Measurements from ENCODE around the gene WNK2. TPM values are rescaled to one million over a fixed set of nuclear protein-coding genes. Genes with fewer than 3 reads are reported as not detected.

Gene WNK2
- total and polyA plus RNA-seq, 4 experiments from 2014 or later, result 0.26 TPM; not detected in 3

GRCh38 chr9:93286252-93287188, 102.6 kb downstream of the WNK2 start:
- H3K27ac ChIP-seq (ENCODE audit: low read depth, low read length), result no peak overlapping the region
- H3K9me3 Mint-ChIP-seq, result peaks cover 0 to 7% (median 0%) of the 10 kb centered on the region in 8 donors
- H3K36me3 Mint-ChIP-seq, result no peaks in the 10 kb centered on the region
- no peak overlapping the region for H3K4me3 Mint-ChIP-seq
- H3K9me3 ChIP-seq (ENCODE audit: control insufficient read depth in 1 of 2, low read length in 2 of 2), result no peaks in the 10 kb centered on the region
- no peaks in the 10 kb centered on the region for H3K36me3 ChIP-seq (ENCODE audit: insufficient read depth, low read length)
- ChIA-PET POLR2A (ENCODE audit: partially characterized antibody) (no interaction called here), CTCF (ENCODE audit: partially characterized antibody) (no interaction called here)
- peaks cover 2% of the 10 kb centered on the region for H3K27me3 ChIP-seq (ENCODE audit: insufficient read depth, low read length)
- DNase-seq, result no peak
- peaks cover 7 to 26% of the 10 kb centered on the region in 2 donors for H3K27me3 Mint-ChIP-seq
- intact Hi-C loops (cut with micrococcal nuclease), result no loop called here
- H3K4me1 Mint-ChIP-seq, result peaks cover 0 to 1% (median under 1%) of the 10 kb centered on the region in 4 donors
- no peaks in the 10 kb centered on the region for H3K4me1 ChIP-seq (ENCODE audit: insufficient read depth, low read length)
- peak overlapping the region in 1 of 7 donors; percentile 53 for H3K27ac Mint-ChIP-seq
- H3K4me3 ChIP-seq (ENCODE audit: low read length in 2 of 2), result no peak overlapping the region

GRCh38 chr9:93287189-93287552, 103.2 kb downstream of the WNK2 start:
- H3K4me1 ChIP-seq (ENCODE audit: insufficient read depth, low read length), result no peaks in the 10 kb centered on the region
- no peaks in the 10 kb centered on the region for H3K27me3 ChIP-seq (ENCODE audit: insufficient read depth, low read length)
- Mint-ChIP-seq H3K36me3 (no peaks in the 10 kb centered on the region), H3K27me3 (peaks cover 5 to 20% of the 10 kb centered on the region in 2 donors), H3K4me1 (peaks cover 0 to 1% (median under 1%) of the 10 kb centered on the region in 4 donors), H3K9me3 (peaks cover 0 to 7% (median 0%) of the 10 kb centered on the region in 8 donors), H3K4me3 (no peak overlapping the region), H3K27ac (no peak overlapping the region)
- H3K9me3 ChIP-seq (ENCODE audit: control insufficient read depth in 1 of 2, low read length in 2 of 2), result no peaks in the 10 kb centered on the region
- no peak for DNase-seq
- no peak overlapping the region for H3K4me3 ChIP-seq (ENCODE audit: low read length in 2 of 2)
- intact Hi-C loops (cut with micrococcal nuclease), result no loop called here
- ChIA-PET POLR2A (ENCODE audit: partially characterized antibody) (no interaction called here), CTCF (ENCODE audit: partially characterized antibody) (no interaction called here)
- no peaks in the 10 kb centered on the region for H3K36me3 ChIP-seq (ENCODE audit: insufficient read depth, low read length)
- H3K27ac ChIP-seq (ENCODE audit: low read depth, low read length), result no peak overlapping the region

- DNase-seq, result no peak
- Histone ChIP-seq H3K4me3 (ENCODE audit: low read length in 2 of 2) (no peak overlapping the region), H3K9me3 (ENCODE audit: control insufficient read depth in 1 of 2, low read length in 2 of 2) (no peaks in the 10 kb centered on the region), H3K4me1 (ENCODE audit: insufficient read depth, low read length) (no peaks in the 10 kb centered on the region), H3K27me3 (ENCODE audit: insufficient read depth, low read length) (no peaks in the 10 kb centered on the region), H3K27ac (ENCODE audit: low read depth, low read length) (no peak overlapping the region), H3K36me3 (ENCODE audit: insufficient read depth, low read length) (no peaks in the 10 kb centered on the region)
- peaks cover 0 to 1% (median under 1%) of the 10 kb centered on the region in 4 donors for H3K4me1 Mint-ChIP-seq
- H3K36me3 Mint-ChIP-seq, result no peaks in the 10 kb centered on the region
- ChIA-PET POLR2A (ENCODE audit: partially characterized antibody) (no interaction called here), CTCF (ENCODE audit: partially characterized antibody) (no interaction called here)
- intact Hi-C loops (cut with micrococcal nuclease), result no loop called here
- H3K4me3 Mint-ChIP-seq, result no peak overlapping the region
- H3K27me3 Mint-ChIP-seq, result peaks cover 5 to 19% of the 10 kb centered on the region in 2 donors
- H3K27ac Mint-ChIP-seq, result no peak overlapping the region
- H3K9me3 Mint-ChIP-seq, result peaks cover 0 to 7% (median 0%) of the 10 kb centered on the region in 8 donors
Observed at GRCh38 chr9:93287593-93287992, 103.7 kb downstream of the WNK2 start.

GRCh38 chr9:93288341-93288740, 104.4 kb downstream of the WNK2 start:
- Mint-ChIP-seq H3K9me3 (peaks cover 0 to 7% (median 0%) of the 10 kb centered on the region in 8 donors), H3K4me3 (no peak overlapping the region), H3K27ac (no peak overlapping the region), H3K36me3 (no peaks in the 10 kb centered on the region), H3K4me1 (peaks cover 0 to 1% (median under 1%) of the 10 kb centered on the region in 4 donors), H3K27me3 (peaks cover 5 to 17% of the 10 kb centered on the region in 2 donors)
- ChIA-PET POLR2A (ENCODE audit: partially characterized antibody) (no interaction called here), CTCF (ENCODE audit: partially characterized antibody) (no interaction called here)
- DNase-seq, result no peak
- no peaks in the 10 kb centered on the region for H3K36me3 ChIP-seq (ENCODE audit: insufficient read depth, low read length)
- H3K27me3 ChIP-seq (ENCODE audit: insufficient read depth, low read length), result no peaks in the 10 kb centered on the region
- H3K27ac ChIP-seq (ENCODE audit: low read depth, low read length), result no peak overlapping the region
- no peaks in the 10 kb centered on the region for H3K9me3 ChIP-seq (ENCODE audit: control insufficient read depth in 1 of 2, low read length in 2 of 2)
- H3K4me3 ChIP-seq (ENCODE audit: low read length in 2 of 2), result no peak overlapping the region
- H3K4me1 ChIP-seq (ENCODE audit: insufficient read depth, low read length), result no peaks in the 10 kb centered on the region
- intact Hi-C loops (cut with micrococcal nuclease), result no loop called here

- no peaks in the 10 kb centered on the region for H3K27me3 ChIP-seq (ENCODE audit: insufficient read depth, low read length)
- no peaks in the 10 kb centered on the region for H3K4me1 ChIP-seq (ENCODE audit: insufficient read depth, low read length)
- peaks cover 0 to 3% (median under 1%) of the 10 kb centered on the region in 4 donors for H3K4me1 Mint-ChIP-seq
- no peak for DNase-seq
- no peaks in the 10 kb centered on the region for H3K36me3 Mint-ChIP-seq
- CTCF ChIA-PET (ENCODE audit: partially characterized antibody), result no interaction called here
- no peak overlapping the region for H3K4me3 Mint-ChIP-seq
- H3K27me3 Mint-ChIP-seq, result peaks cover 7 to 16% of the 10 kb centered on the region in 2 donors
- intact Hi-C loops (cut with micrococcal nuclease), result no loop called here
- peaks cover 0 to under 1% (median 0%) of the 10 kb centered on the region in 8 donors for H3K9me3 Mint-ChIP-seq
- no peak overlapping the region for H3K27ac ChIP-seq (ENCODE audit: low read depth, low read length)
- H3K4me3 ChIP-seq (ENCODE audit: low read length in 2 of 2), result no peak overlapping the region
- no peaks in the 10 kb centered on the region for H3K36me3 ChIP-seq (ENCODE audit: insufficient read depth, low read length)
- H3K27ac Mint-ChIP-seq, result no peak overlapping the region
- POLR2A ChIA-PET (ENCODE audit: partially characterized antibody), result no interaction called here
- H3K9me3 ChIP-seq (ENCODE audit: control insufficient read depth in 1 of 2, low read length in 2 of 2), result no peaks in the 10 kb centered on the region
Observed at GRCh38 chr9:93288891-93289883, 105.2 kb downstream of the WNK2 start.

- no peak for DNase-seq
- no peaks in the 10 kb centered on the region for H3K36me3 ChIP-seq (ENCODE audit: insufficient read depth, low read length)
- peaks cover 0 to 5% (median 3%) of the 10 kb centered on the region in 4 donors for H3K4me1 Mint-ChIP-seq
- intact Hi-C loops (cut with micrococcal nuclease), result no loop called here
- CTCF ChIA-PET (ENCODE audit: partially characterized antibody), result interaction anchor here (1.1 to 1.2 kb wide), 2 partner anchors 12 to 183 kb away, joined by 3 read pairs; no protein-coding TSS in a partner anchor
- POLR2A ChIA-PET (ENCODE audit: partially characterized antibody), result no interaction called here
- no peaks in the 10 kb centered on the region for H3K27me3 ChIP-seq (ENCODE audit: insufficient read depth, low read length)
- no peaks in the 10 kb centered on the region for H3K4me1 ChIP-seq (ENCODE audit: insufficient read depth, low read length)
- H3K36me3 Mint-ChIP-seq, result no peaks in the 10 kb centered on the region
- H3K4me3 ChIP-seq (ENCODE audit: low read length in 2 of 2), result no peak overlapping the region
- no peaks in the 10 kb centered on the region for H3K9me3 ChIP-seq (ENCODE audit: control insufficient read depth in 1 of 2, low read length in 2 of 2)
- H3K4me3 Mint-ChIP-seq, result no peak overlapping the region
- H3K27ac ChIP-seq (ENCODE audit: low read depth, low read length), result no peak overlapping the region
- H3K27ac Mint-ChIP-seq, result no peak overlapping the region
- H3K27me3 Mint-ChIP-seq, result peaks cover 7 to 16% of the 10 kb centered on the region in 2 donors
- no peaks in the 10 kb centered on the region for H3K9me3 Mint-ChIP-seq
Observed at GRCh38 chr9:93290495-93291434, 106.8 kb downstream of the WNK2 start.
